Fibroblast of skin of right quadriceps (primary cell): ENCODE results near the gene NAP1L4.
A peak's percentile ranks its signal among the peaks of the same experiment; 100 is the strongest.

Experiments used
- DNase-seq: peaks from one replicate; pipeline ENCODE4 v3.0.0-alpha.2; 2013

NAP1L4 gene

GRCh38 chr11:2932850-2933251 is 59.3 kb downstream of the NAP1L4 start:
- DNase-seq: no peak

GRCh38 chr11:2931771-2932738 is 60.1 kb downstream of the NAP1L4 start:
- DNase-seq: no peak

- DNase-seq: no peak
Measured at GRCh38 chr11:2931420-2931746, 60.7 kb downstream of the NAP1L4 start.

- no peak for DNase-seq
Measured at GRCh38 chr11:2930704-2931419, 61.3 kb downstream of the NAP1L4 start.

GRCh38 chr11:2929950-2930703 is 62.0 kb downstream of the NAP1L4 start:
- DNase-seq: peak; percentile 58

- peak; percentile 66 for DNase-seq
Measured at GRCh38 chr11:2929531-2929949, 62.6 kb downstream of the NAP1L4 start.

GRCh38 chr11:2928605-2929530 is 63.3 kb downstream of the NAP1L4 start, which contains the start of gene PHLDA2:
Gene PHLDA2, minus strand, starts transcription at chr11:2929420. Its CDS starts 56 bp downstream, at chr11:2929364.
- peak; percentile 74 for DNase-seq

- peak; percentile 31 for DNase-seq
Measured at GRCh38 chr11:2927851-2928604, 64.1 kb downstream of the NAP1L4 start.

GRCh38 chr11:2927121-2927800 is 64.9 kb downstream of the NAP1L4 start:
- DNase-seq: no peak

- no peak for DNase-seq
Measured at GRCh38 chr11:2926611-2927051, 65.5 kb downstream of the NAP1L4 start.

- no peak for DNase-seq
Measured at GRCh38 chr11:2924821-2925675, 67.1 kb downstream of the NAP1L4 start.

GRCh38 chr11:2924381-2924780 is 67.7 kb downstream of the NAP1L4 start:
- no peak for DNase-seq

- DNase-seq: no peak
Measured at GRCh38 chr11:2923446-2924375, 68.4 kb downstream of the NAP1L4 start.

GRCh38 chr11:2922655-2923054 is 69.5 kb downstream of the NAP1L4 start:
- DNase-seq: no peak

- no peak for DNase-seq
Measured at GRCh38 chr11:2921742-2922493, 70.2 kb downstream of the NAP1L4 start.

- DNase-seq: no peak
Measured at GRCh38 chr11:2921261-2921660, 70.9 kb downstream of the NAP1L4 start.

GRCh38 chr11:2920343-2920742 is 71.8 kb downstream of the NAP1L4 start:
- no peak for DNase-seq

- no peak for DNase-seq
Measured at GRCh38 chr11:2919837-2920236, 72.3 kb downstream of the NAP1L4 start.
